Body of pancreas (tissue), 4 donors: Measurements from ENCODE around the gene ACOT7. TPM values are rescaled to one million over a fixed set of nuclear protein-coding genes. Genes with fewer than 3 reads are reported as not detected.

ENCODE experiments used
- ATAC-seq: fragments of 150-250 bp; one replicate; pipeline ENCODE4 v1.9.1; 2016
- DNase-seq, 4 donors: peaks; one replicate each; pipeline ENCODE4 v3.0.0-alpha.2; 2019
- H3K27ac ChIP-seq, 4 donors: fragments of 200-600 bp; sonication (generic); 1 replicate in 3 of 4; 2 replicates in 1 of 4; pipeline versions ENCODE4 v1.5.1 to v1.6.1; 2016 to 2019; ENCODE audit warnings: mild to moderate bottlenecking in 1 of 4, mixed read lengths in 1 of 4, moderate library complexity in 1 of 4
- H3K27me3 ChIP-seq, 2 donors: fragments of 200-600 bp; sonication (generic); one replicate each; pipeline ENCODE4 v1.6.0; 2016; ENCODE audit warnings: mild to moderate bottlenecking in 1 of 2
- H3K36me3 ChIP-seq, 2 donors: fragments of 200-600 bp; sonication (generic); replicated peaks in 1 of 2; 2 replicates each; pipeline ENCODE4 v1.5.1; 2016; ENCODE audit warnings: low read depth in 2 of 2; ENCODE audit not compliant: insufficient read depth in 1 of 2
- H3K4me1 ChIP-seq: fragments of 200-600 bp; sonication (generic); one replicate; pipeline ENCODE4 v1.6.0; 2016
- H3K4me3 ChIP-seq, 2 donors: fragments of 200-600 bp; sonication (generic); 1 replicate in 1 of 2; 2 replicates in 1 of 2; pipeline ENCODE4 v1.5.1; 2016 to 2019
- H3K9me3 ChIP-seq, 3 donors: fragments of 200-600 bp; sonication (generic); 1 replicate in 2 of 3; 2 replicates in 1 of 3; pipeline ENCODE4 v1.5.1; 2016
- POLR2A ChIP-seq, 3 donors: fragments of 450-650 bp; IDR thresholded peaks; one replicate each; pipeline ENCODE4 v1.6.1; 2016; ENCODE audit warnings: antibody characterized with exemption in 3 of 3, mild to moderate bottlenecking in 2 of 3
- WGBS, 2 donors: methylation state at CpG; one replicate each; pipeline ENCODE4 v1.1.5; 2017; 5-methylcytosine and 5-hydroxymethylcytosine counted together
- intact Hi-C: fragments of 100-400 bp; cut with DNase I; formaldehyde crosslinking; loops from one replicate; pipeline ENCODE4 v1.15.1; 2023
- total RNA-seq, 2 donors: library from RNA; depleted of rRNA; stranded (reverse); fragments of >200 nt; gene quantifications; one replicate each; pipeline ENCODE4 v1.1.0, GENCODE V29; 2016
- TF ChIP-seq, protein P1 (sequence below), 7 experiments: fragments of 450-650 bp in 4 of 7; fragments of 200-600 bp in 3 of 7; sonication (generic) in 3 of 7; IDR thresholded peaks; one replicate each; pipeline ENCODE4 v1.5.1; 2016 to 2019; ENCODE audit warnings: antibody characterized with exemption in 7 of 7

Gene ACOT7
- total RNA-seq, 2 donors from 2014 or later = 6.0 to 33.0 TPM

- WGBS, 2 donors = 7 to 12% methylated on average over 17 to 45 of the region's 46 CpGs
- Histone ChIP-seq H3K27me3 (peaks cover 0 to 4% of the 10 kb centered on the region in 2 donors), H3K9me3 (no peaks in the 10 kb centered on the region), H3K27ac (no peak overlapping the region), H3K4me1 (peaks cover 18% of the 10 kb centered on the region), H3K36me3 (no peaks in the 10 kb centered on the region), H3K4me3 (peak overlapping the region in 1 of 2 donors; percentile 19)
- ATAC-seq = peak; percentile 48
- peak; percentile 56 to 75 (median 68) for DNase-seq
- intact Hi-C loops = no loop called here
- no peak for TF ChIP-seq POLR2A (IDR thresholded peaks at IDR 0.05)
- TF ChIP-seq, protein P1, sequence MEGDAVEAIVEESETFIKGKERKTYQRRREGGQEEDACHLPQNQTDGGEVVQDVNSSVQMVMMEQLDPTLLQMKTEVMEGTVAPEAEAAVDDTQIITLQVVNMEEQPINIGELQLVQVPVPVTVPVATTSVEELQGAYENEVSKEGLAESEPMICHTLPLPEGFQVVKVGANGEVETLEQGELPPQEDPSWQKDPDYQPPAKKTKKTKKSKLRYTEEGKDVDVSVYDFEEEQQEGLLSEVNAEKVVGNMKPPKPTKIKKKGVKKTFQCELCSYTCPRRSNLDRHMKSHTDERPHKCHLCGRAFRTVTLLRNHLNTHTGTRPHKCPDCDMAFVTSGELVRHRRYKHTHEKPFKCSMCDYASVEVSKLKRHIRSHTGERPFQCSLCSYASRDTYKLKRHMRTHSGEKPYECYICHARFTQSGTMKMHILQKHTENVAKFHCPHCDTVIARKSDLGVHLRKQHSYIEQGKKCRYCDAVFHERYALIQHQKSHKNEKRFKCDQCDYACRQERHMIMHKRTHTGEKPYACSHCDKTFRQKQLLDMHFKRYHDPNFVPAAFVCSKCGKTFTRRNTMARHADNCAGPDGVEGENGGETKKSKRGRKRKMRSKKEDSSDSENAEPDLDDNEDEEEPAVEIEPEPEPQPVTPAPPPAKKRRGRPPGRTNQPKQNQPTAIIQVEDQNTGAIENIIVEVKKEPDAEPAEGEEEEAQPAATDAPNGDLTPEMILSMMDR (IDR thresholded peaks at IDR 0.05) = no peak
Observed at GRCh38 chr1:6259491-6260362, 133.8 kb downstream of the ACOT7 start.

GRCh38 chr1:6258675-6259074 is 134.9 kb downstream of the ACOT7 start:
- H3K4me1 ChIP-seq = peaks cover 18% of the 10 kb centered on the region
- H3K9me3 ChIP-seq = no peaks in the 10 kb centered on the region
- DNase-seq (no peak), ATAC-seq (no peak)
- no peak overlapping the region for H3K27ac ChIP-seq
- 55 to 68% methylated on average over 9 of the region's 10 CpGs for WGBS, 2 donors
- no peaks in the 10 kb centered on the region for H3K36me3 ChIP-seq
- no peak overlapping the region for H3K4me3 ChIP-seq
- intact Hi-C loops = no loop called here
- H3K27me3 ChIP-seq = peaks cover 0 to 4% of the 10 kb centered on the region in 2 donors
- TF ChIP-seq, protein P1 (IDR thresholded peaks at IDR 0.05) = no peak
- TF ChIP-seq POLR2A (IDR thresholded peaks at IDR 0.05) = no peak

DNA sequence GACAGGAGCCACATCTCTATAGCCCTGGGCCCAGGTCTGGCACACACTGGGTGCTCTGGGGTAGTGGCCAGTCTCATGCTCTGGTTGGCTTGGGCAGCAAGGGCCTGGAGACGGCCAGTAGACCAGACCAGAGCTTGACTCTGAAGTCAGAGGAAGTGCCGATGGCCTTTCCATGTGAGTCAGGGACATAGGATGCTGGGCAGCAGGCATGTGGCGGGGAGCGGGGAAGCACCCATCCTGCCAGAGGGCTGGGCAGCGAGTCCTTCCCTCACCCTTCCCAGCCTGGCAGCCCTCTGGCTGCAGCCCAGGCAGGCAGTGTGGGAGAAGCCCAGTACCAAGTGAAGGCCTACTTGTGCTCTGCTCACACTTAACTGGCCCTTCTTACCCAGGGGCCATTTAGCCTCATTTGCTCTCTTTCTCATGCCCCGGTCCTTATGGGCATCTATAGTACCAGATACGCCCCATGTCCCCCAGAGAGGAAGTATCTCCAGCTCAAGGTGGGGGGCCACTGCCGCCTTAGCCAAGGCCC is 136.0 kb downstream of the ACOT7 start:
- intact Hi-C loops = no loop called here
- 77 to 90% methylated on average over 3 to 8 of the region's 8 CpGs for WGBS, 2 donors
- no peaks in the 10 kb centered on the region for H3K9me3 ChIP-seq
- H3K27ac ChIP-seq = no peak overlapping the region
- peaks cover 18% of the 10 kb centered on the region for H3K4me1 ChIP-seq
- H3K36me3 ChIP-seq = no peaks in the 10 kb centered on the region
- DNase-seq (no peak), ATAC-seq (no peak)
- H3K27me3 ChIP-seq = peaks cover 0 to 4% of the 10 kb centered on the region in 2 donors
- TF ChIP-seq POLR2A (IDR thresholded peaks at IDR 0.05) = no peak
- TF ChIP-seq, protein P1 (IDR thresholded peaks at IDR 0.05) = no peak
- H3K4me3 ChIP-seq = no peak overlapping the region

DNA sequence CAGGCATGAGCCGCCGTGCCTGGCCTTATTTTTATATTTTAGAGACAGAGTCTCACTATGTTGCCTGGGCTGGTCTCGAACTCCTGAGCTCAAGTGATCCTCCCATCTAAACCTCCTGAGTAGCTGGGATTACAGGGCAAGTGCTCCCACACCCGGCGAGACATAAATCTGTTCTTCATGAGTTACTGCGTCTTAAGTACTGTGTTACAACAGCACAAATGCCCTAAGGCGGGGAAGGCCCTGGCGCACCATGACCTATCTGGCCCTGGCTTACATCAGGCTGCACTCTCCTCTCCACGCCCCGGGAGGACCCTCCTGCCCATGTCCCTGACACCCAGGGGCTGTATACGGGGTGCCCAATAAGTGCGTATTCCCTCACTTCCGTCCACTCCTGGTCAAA is 136.9 kb downstream of the ACOT7 start:
- DNase-seq (no peak), ATAC-seq (no peak)
- intact Hi-C loops = no loop called here

More for the DNA sequence above, 136.9 kb downstream of the ACOT7 start:
- Histone ChIP-seq H3K27me3 (peaks cover 0 to 4% of the 10 kb centered on the region in 2 donors), H3K4me3 (no peak overlapping the region), H3K9me3 (no peaks in the 10 kb centered on the region), H3K36me3 (no peaks in the 10 kb centered on the region), H3K4me1 (peaks cover 18% of the 10 kb centered on the region), H3K27ac (no peak overlapping the region)
- TF ChIP-seq, protein P1 (IDR thresholded peaks at IDR 0.05) = no peak
- TF ChIP-seq POLR2A (IDR thresholded peaks at IDR 0.05) = no peak
- 77 to 81% methylated on average over 13 of the region's 13 CpGs for WGBS, 2 donors
